K562 (cell line): ENCODE results near the gene TSPAN18. TPM values are rescaled to one million over a fixed set of nuclear protein-coding genes. Genes with fewer than 3 reads are reported as not detected.
A peak's percentile ranks its signal among the peaks of the same experiment; 100 is the strongest.

ENCODE experiments used
- CBX2 ChIP-seq: fragments of 200-600 bp; sonication (generic); IDR thresholded peaks from one replicate; pipeline ENCODE4 v1.6.1; 2012; ENCODE audit warnings: mild to moderate bottlenecking, low read length, inconsistent platforms; ENCODE audit not compliant: insufficient read depth, poor library complexity, severe bottlenecking
- EGR1 ChIP-seq: fragments of 450-650 bp; conservative IDR thresholded peaks from 2 replicates; pipeline ENCODE4 v1.6.1; 2017; ENCODE audit warnings: mild to moderate bottlenecking
- ELF4 ChIP-seq: fragments of 450-650 bp; formaldehyde crosslinking; IDR thresholded peaks from 2 replicates; pipeline ENCODE4 v1.4.0; 2022; ENCODE audit warnings: missing genetic modification characterization
- REST ChIP-seq, 2 experiments: fragments of 450-650 bp; formaldehyde crosslinking in 1 of 2; IDR thresholded peaks; 2 replicates each; pipeline versions ENCODE4 v1.4.0 to v1.6.1; 2014 to 2020; ENCODE audit warnings: mild to moderate bottlenecking in 2 of 2, borderline replicate concordance in 1 of 2, low read depth in 1 of 2
- SMAD4 ChIP-seq: fragments of 250-450 bp; sonication (Bioruptor Pico); conservative IDR thresholded peaks from 2 replicates; pipeline ENCODE4 v1.8.0; 2021; ENCODE audit warnings: inconsistent platforms, mild to moderate bottlenecking, moderate library complexity
- U2AF1 ChIP-seq: fragments of 200-400 bp; formaldehyde crosslinking; optimal IDR thresholded peaks from 2 replicates; pipeline ENCODE3; 2017; ENCODE audit warnings: mild to moderate bottlenecking, low read depth, low read length, moderate library complexity
- polyA plus RNA-seq, 8 experiments: library from polyadenylated mRNA; depleted of rRNA in 4 of 8; stranded (reverse) in 5 of 8; unstranded in 3 of 8; fragments of >200 nt; fragmentation: Nextera tagmentation in 2 of 8; fragmentation: Illumina TruSeq in 1 of 8; extraction: Ambion mirVana in 2 of 8; extraction: Trizol in 1 of 8; gene quantifications; 2 replicates each; pipeline versions ENCODE4 v1.2.1 to v1.2.3, GENCODE V29; 2011 to 2014; ENCODE audit warnings: inconsistent platforms in 1 of 8, missing spikeins in 1 of 8
- total RNA-seq, 7 experiments: library from RNA; depleted of rRNA in 6 of 7; stranded (reverse); fragments of >200 nt in 6 of 7; fragmentation: Illumina TruSeq in 2 of 7; extraction: Trizol in 2 of 7; gene quantifications; 2 replicates each; pipeline versions ENCODE4 v1.2.1 to v1.2.3, GENCODE V29; 2011 to 2021; ENCODE audit warnings: low replicate concordance in 1 of 7
- TF ChIP-seq, protein P1 (sequence below): sonication (generic); formaldehyde crosslinking; IDR thresholded peaks from 2 replicates; pipeline ENCODE4 v1.8.0; 2023; ENCODE audit warnings: missing genetic modification reagents, mild to moderate bottlenecking, borderline replicate concordance
- TF ChIP-seq, protein P2 (sequence below), 3 experiments: IDR thresholded peaks in 2 of 3; conservative IDR thresholded peaks in 1 of 3; 2 replicates each; pipeline ENCODE4 v1.5.1; 2011 to 2012; ENCODE audit warnings: low read length in 3 of 3, mild to moderate bottlenecking in 3 of 3, control low read depth in 2 of 3, improper control_type of control experiment in 1 of 3, inconsistent platforms in 1 of 3, low read depth in 1 of 3, mixed read lengths in 1 of 3, moderate library complexity in 1 of 3; ENCODE audit not compliant: insufficient read depth in 2 of 3
- TF ChIP-seq, protein P3 (sequence below): fragments of 450-650 bp; formaldehyde crosslinking; IDR thresholded peaks from 2 replicates; pipeline ENCODE4 v1.4.0; 2020; ENCODE audit warnings: mild to moderate bottlenecking, moderate library complexity

TSPAN18 gene
- total and polyA plus RNA-seq, 9 of the 15 experiments (the other 6 are each of a cell fraction or from before 2014, with no cell fraction given), result 0.17 to 0.35 (median 0.22) TPM; not detected in 4

GRCh38 chr11:44936525-44936924 lies 209.8 kb downstream of the TSPAN18 start (continued):
- TF ChIP-seq U2AF1 (no peak), ELF4 (CRISPR knock-in tag) (no peak), SMAD4 (CRISPR knock-in tag) (no peak), EGR1 (peak; percentile 20; the same call in 1 of the 2 replicates), CBX2 (no peak), REST (IDR thresholded peaks at IDR 0.05; ENCODE audit: borderline replicate concordance) (peak; percentile 84), REST (CRISPR knock-in tag; IDR thresholded peaks at IDR 0.05; ENCODE audit: low read depth) (no peak)
- TF ChIP-seq, protein P1, sequence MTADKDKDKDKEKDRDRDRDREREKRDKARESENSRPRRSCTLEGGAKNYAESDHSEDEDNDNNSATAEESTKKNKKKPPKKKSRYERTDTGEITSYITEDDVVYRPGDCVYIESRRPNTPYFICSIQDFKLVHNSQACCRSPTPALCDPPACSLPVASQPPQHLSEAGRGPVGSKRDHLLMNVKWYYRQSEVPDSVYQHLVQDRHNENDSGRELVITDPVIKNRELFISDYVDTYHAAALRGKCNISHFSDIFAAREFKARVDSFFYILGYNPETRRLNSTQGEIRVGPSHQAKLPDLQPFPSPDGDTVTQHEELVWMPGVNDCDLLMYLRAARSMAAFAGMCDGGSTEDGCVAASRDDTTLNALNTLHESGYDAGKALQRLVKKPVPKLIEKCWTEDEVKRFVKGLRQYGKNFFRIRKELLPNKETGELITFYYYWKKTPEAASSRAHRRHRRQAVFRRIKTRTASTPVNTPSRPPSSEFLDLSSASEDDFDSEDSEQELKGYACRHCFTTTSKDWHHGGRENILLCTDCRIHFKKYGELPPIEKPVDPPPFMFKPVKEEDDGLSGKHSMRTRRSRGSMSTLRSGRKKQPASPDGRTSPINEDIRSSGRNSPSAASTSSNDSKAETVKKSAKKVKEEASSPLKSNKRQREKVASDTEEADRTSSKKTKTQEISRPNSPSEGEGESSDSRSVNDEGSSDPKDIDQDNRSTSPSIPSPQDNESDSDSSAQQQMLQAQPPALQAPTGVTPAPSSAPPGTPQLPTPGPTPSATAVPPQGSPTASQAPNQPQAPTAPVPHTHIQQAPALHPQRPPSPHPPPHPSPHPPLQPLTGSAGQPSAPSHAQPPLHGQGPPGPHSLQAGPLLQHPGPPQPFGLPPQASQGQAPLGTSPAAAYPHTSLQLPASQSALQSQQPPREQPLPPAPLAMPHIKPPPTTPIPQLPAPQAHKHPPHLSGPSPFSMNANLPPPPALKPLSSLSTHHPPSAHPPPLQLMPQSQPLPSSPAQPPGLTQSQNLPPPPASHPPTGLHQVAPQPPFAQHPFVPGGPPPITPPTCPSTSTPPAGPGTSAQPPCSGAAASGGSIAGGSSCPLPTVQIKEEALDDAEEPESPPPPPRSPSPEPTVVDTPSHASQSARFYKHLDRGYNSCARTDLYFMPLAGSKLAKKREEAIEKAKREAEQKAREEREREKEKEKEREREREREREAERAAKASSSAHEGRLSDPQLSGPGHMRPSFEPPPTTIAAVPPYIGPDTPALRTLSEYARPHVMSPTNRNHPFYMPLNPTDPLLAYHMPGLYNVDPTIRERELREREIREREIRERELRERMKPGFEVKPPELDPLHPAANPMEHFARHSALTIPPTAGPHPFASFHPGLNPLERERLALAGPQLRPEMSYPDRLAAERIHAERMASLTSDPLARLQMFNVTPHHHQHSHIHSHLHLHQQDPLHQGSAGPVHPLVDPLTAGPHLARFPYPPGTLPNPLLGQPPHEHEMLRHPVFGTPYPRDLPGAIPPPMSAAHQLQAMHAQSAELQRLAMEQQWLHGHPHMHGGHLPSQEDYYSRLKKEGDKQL, result 0 out of 2 replicates have a peak, but pooled peaks have one; percentile 23
- TF ChIP-seq, protein P2, sequence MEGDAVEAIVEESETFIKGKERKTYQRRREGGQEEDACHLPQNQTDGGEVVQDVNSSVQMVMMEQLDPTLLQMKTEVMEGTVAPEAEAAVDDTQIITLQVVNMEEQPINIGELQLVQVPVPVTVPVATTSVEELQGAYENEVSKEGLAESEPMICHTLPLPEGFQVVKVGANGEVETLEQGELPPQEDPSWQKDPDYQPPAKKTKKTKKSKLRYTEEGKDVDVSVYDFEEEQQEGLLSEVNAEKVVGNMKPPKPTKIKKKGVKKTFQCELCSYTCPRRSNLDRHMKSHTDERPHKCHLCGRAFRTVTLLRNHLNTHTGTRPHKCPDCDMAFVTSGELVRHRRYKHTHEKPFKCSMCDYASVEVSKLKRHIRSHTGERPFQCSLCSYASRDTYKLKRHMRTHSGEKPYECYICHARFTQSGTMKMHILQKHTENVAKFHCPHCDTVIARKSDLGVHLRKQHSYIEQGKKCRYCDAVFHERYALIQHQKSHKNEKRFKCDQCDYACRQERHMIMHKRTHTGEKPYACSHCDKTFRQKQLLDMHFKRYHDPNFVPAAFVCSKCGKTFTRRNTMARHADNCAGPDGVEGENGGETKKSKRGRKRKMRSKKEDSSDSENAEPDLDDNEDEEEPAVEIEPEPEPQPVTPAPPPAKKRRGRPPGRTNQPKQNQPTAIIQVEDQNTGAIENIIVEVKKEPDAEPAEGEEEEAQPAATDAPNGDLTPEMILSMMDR (IDR thresholded peaks at IDR 0.05 in 2 of 3, conservative IDR thresholded peaks at IDR 0.05 in 1 of 3; ENCODE audit: insufficient read depth in 2 of 3, low read depth in 1 of 3, low read length in 3 of 3), result peak; percentile 85 to 95 (median 91)
- TF ChIP-seq, protein P3, sequence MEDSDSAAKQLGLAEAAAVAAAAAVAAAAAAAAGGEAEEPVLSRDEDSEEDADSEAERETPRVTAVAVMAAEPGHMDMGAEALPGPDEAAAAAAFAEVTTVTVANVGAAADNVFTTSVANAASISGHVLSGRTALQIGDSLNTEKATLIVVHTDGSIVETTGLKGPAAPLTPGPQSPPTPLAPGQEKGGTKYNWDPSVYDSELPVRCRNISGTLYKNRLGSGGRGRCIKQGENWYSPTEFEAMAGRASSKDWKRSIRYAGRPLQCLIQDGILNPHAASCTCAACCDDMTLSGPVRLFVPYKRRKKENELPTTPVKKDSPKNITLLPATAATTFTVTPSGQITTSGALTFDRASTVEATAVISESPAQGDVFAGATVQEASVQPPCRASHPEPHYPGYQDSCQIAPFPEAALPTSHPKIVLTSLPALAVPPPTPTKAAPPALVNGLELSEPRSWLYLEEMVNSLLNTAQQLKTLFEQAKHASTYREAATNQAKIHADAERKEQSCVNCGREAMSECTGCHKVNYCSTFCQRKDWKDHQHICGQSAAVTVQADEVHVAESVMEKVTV (CRISPR knock-in tag), result peak; percentile 89
